ENCODE data around the gene ARHGAP18. TPM values are rescaled to one million over a fixed set of nuclear protein-coding genes. Genes with fewer than 3 reads are reported as not detected.

Gene ARHGAP18
- total and polyA plus RNA-seq, 10 of the 15 experiments (the other 5 are each of a cell fraction or from before 2014, with no cell fraction given) = 18.2 to 52.2 (median 31.7) TPM

DNA sequence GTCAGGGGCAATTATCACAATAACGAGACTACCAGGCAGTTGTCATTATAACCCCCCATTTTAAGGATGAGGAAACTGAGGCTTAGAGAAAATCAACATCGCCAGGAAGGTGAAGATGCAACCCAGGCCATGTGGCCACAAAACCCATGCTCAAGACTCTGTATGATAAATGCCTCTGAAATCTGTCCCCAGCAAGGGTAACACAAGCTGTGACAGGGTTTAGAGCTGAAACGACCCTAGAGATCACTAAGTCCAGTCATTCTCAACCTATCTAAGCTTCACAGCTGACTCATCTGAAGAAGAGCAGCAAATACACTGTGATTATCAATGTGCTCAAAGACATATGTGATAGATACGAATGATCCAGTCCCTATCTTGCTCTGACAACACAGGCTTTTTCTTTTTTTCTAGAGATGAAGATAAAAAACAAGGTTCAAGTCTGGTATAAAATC, 47.0 kb downstream of the ARHGAP18 start (continued):
- 0 out of 2 replicates have a peak, but pooled peaks have one; percentile 6 for TF ChIP-seq ZBED1 (IDR thresholded peaks at IDR 0.05; ENCODE audit: borderline replicate concordance)
- TF ChIP-seq RFX5 (IDR thresholded peaks at IDR 0.05; ENCODE audit: low read depth, low read length) = no peak
- TF ChIP-seq YY1 (IDR thresholded peaks at IDR 0.05; ENCODE audit: low read depth, low read length) = 0 out of 2 replicates have a peak, but pooled peaks have one; percentile 26
- peak; percentile 81 for TF ChIP-seq JUNB (IDR thresholded peaks at IDR 0.05)
- no peak for TF ChIP-seq HCFC1 (IDR thresholded peaks at IDR 0.05; ENCODE audit: low read length)

DNA sequence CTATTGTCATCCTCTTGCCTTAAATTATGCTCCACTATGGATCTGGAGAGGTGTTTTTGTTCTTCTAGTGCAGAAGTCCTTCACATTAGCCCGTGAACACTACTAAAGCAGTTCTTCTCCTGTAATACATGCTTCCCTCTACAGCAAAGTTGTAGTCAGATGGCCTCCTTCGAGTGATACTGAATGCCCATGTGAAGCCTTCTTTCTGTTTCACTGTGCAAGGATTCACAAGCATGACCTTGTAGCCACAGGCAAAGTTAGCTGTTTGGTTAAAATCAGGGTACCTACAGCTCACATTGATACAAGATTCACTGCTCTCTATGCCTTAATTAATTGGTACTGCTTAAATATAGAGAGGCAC, 47.6 kb downstream of the ARHGAP18 start:
- ChIA-PET RAD21 (ENCODE audit: unreplicated experiment) (interaction anchor here (0.7 to 3.1 kb wide), 15 partner anchors 8 to 359 kb away, joined by 3 to 24 read pairs (median 6); partner anchors contain the start of gene ARHGAP18), POLR2A (interaction anchor here (0.5 to 2.0 kb wide), 11 partner anchors 9 to 224 kb away, joined by 3 to 11 read pairs (median 6); partner anchors contain the start of gene ARHGAP18), CTCF (interaction anchor here (0.8 to 2.6 kb wide), 13 partner anchors 8 to 163 kb away, joined by 3 to 15 read pairs (median 4); no protein-coding TSS in a partner anchor), SMC1A (ENCODE audit: uncharacterized antibody, unreplicated experiment) (interaction anchor here (0.8 to 5.2 kb wide), 23 partner anchors 8 to 68 kb away, joined by 3 to 72 read pairs (median 5); partner anchors contain the start of gene ARHGAP18)
- peak overlapping the region; percentile 7; the same call in 1 of the 2 replicates for H3K4me3 ChIP-seq
- H3K4me1 ChIP-seq (ENCODE audit: control insufficient read depth, insufficient read depth, low read length) = peaks cover 41% of the 10 kb centered on the region
- peak; percentile 39 for DNase-seq (ENCODE audit: low read depth, low spot score)
- intact Hi-C loops (cut with micrococcal nuclease; ENCODE audit: unreplicated experiment) = loop anchor here (5.0 kb wide), 1 partner anchor 55 kb away; no protein-coding TSS in a partner anchor
- no peaks in the 10 kb centered on the region for H3K36me3 ChIP-seq (ENCODE audit: control insufficient read depth in 2 of 2, insufficient read depth in 2 of 2, low read length in 1 of 2)
- no peak overlapping the region for H2AFZ ChIP-seq (ENCODE audit: control insufficient read depth, low read depth, low read length)
- peak overlapping the region; percentile 77 for H3K4me2 ChIP-seq (ENCODE audit: control insufficient read depth, insufficient read depth)
- TF ChIP-seq RAD21 (IDR thresholded peaks at IDR 0.05; ENCODE audit: insufficient read depth, low read depth, low read length) = peak; percentile 2; the same call in 1 of the 2 replicates
- TF ChIP-seq RUNX3 (IDR thresholded peaks at IDR 0.05; ENCODE audit: low read length) = peak; percentile 12; the same call in 1 of the 2 replicates
- TF ChIP-seq, protein P1, sequence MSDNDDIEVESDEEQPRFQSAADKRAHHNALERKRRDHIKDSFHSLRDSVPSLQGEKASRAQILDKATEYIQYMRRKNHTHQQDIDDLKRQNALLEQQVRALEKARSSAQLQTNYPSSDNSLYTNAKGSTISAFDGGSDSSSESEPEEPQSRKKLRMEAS (IDR thresholded peaks at IDR 0.05; ENCODE audit: low read depth, low read length) = no peak
- TF ChIP-seq SMC3 (IDR thresholded peaks at IDR 0.05; ENCODE audit: borderline replicate concordance, low read length) = peak; percentile 13; the same call in 1 of the 2 replicates
- 0 out of 2 replicates have a peak, but pooled peaks have one; percentile 32 for TF ChIP-seq HDGF (IDR thresholded peaks at IDR 0.05)
- peak overlapping the region; percentile 56 for H3K9ac ChIP-seq (ENCODE audit: control insufficient read depth, insufficient read depth, low read length)
- H3K9me3 ChIP-seq (replicated peaks; ENCODE audit: control insufficient read depth, insufficient read depth, low read length) = no peaks in the 10 kb centered on the region; the same call in 2 of the 3 replicates
- H3K27me3 ChIP-seq (replicated peaks in 1 of 2; ENCODE audit: control insufficient read depth in 2 of 2, insufficient read depth in 2 of 2, low read length in 1 of 2) = no peaks in the 10 kb centered on the region
- 3% methylated on average over 2 of the region's 2 CpGs for WGBS (ENCODE audit: insufficient coverage, insufficient replicate concordance, low lambda C conversion rate, missing lambda C conversion rate)
- ATAC-seq = peak; percentile 85
- no TSS peak for BruUV-seq (replicated peaks)
- in situ Hi-C loops (cut with MboI) = no loop called here
- H4K20me1 ChIP-seq (ENCODE audit: control insufficient read depth, insufficient read depth) = no peaks in the 10 kb centered on the region
- peak overlapping the region; percentile 89 for H3K27ac ChIP-seq (ENCODE audit: control insufficient read depth, insufficient read depth)
- peak; percentile 78 for FAIRE-seq
- H3K79me2 ChIP-seq (ENCODE audit: control insufficient read depth, insufficient read depth, low read length) = peaks cover 83% of the 10 kb centered on the region

Data from GM12878 (cell line).